Activated naive CD4-positive, alpha-beta T cell treated with Interleukin-2 at 50 U/mL for 16 hours (primary cell): ENCODE data around the gene IRX6.

Experiments
- DNase-seq: peaks from one replicate; pipeline ENCODE4 v3.0.0-alpha.2; 2020

IRX6 gene

GRCh38 chr16:55323637-55324271 lies at the start of gene IRX6:
Gene IRX6, plus strand, starts transcription at chr16:55324203. Its CDS starts 889 bp downstream, at chr16:55325092.
- DNase-seq: no peak

GRCh38 chr16:55274391-55274790 lies 49.6 kb upstream of the IRX6 start:
- no peak for DNase-seq

DNA sequence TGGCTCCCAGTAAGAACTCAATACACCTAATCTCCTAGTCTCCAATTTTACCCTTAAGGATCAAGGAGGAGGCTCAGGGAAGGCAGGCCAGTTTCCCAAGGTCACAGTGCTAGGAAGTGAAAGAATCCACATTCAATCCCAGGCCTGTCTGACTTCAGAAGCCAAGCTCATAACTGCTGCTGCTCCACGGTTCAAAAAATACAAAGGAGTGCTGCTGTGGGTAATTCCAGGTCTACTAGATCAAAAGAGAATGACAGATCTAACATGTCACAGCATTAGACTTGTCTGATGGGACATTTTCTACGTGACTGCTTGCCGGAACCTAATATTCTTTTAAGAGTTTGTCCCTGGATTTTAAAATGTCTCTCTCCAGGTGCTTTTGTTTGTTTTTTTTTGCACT lies 48.8 kb upstream of the IRX6 start:
- no peak for DNase-seq

DNA sequence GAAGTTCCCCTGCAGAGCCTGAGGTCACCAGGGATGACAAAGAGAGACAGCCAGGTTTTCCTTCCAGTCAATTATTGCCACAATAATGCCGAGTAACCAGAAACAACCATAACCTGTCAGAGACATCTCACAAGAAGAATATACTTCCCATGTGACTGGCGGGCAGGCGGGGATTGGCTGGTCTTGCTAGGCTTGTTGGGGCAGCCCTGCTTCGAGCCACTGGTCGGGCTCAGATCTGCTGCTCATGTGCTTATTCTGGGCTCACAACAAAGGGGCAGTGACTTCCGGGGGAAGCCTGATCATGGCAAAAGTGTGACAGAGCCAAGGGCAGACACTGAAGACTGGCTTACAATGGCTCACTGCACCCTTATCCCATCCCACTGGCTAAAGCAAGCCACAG lies 48.1 kb upstream of the IRX6 start:
- no peak for DNase-seq

DNA sequence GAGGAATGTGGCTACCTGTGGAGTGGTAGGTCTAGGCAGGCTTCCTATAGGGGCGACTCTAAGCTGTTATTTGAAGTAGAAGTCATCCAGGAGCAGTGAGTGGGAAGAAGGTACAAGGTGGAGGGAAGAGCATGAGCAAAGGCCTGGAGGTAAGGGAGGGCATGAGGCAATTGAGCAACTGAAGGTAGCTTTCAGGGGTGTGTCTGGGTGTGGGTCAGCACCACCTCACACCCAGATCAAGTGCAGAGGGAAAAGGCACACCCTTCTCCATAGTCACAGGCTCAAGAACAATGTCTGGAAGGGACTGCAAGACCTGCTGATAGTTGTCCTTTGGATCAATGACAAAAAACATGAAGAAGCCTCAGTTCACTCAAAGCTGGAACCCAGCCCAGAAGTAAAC lies 46.5 kb upstream of the IRX6 start:
- no peak for DNase-seq

DNA sequence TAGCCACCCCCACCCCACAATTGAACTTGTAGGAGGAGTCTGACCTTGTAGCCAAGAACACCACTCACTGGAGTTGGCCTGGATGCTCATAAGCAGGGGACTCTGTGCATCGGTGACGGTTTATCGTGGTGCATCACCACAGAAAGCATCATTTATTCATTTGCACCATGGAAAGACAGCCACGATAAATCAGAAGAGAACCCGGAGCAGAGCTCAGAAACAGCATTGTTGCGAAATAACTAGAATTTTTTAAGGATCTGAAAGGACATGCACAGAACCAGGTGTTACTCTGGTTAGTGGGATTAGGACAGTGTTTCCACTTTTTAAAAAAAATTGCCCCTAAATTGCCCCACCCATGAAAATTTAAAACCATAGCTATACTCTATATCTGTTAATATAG lies 44.4 kb upstream of the IRX6 start:
- DNase-seq: no peak

GRCh38 chr16:55280587-55280986 lies 43.4 kb upstream of the IRX6 start:
- DNase-seq: no peak

- DNase-seq: no peak
Measured at GRCh38 chr16:55282441-55282840, 41.6 kb upstream of the IRX6 start.

- DNase-seq: no peak
Measured at GRCh38 chr16:55283812-55284717, 39.9 kb upstream of the IRX6 start.

DNA sequence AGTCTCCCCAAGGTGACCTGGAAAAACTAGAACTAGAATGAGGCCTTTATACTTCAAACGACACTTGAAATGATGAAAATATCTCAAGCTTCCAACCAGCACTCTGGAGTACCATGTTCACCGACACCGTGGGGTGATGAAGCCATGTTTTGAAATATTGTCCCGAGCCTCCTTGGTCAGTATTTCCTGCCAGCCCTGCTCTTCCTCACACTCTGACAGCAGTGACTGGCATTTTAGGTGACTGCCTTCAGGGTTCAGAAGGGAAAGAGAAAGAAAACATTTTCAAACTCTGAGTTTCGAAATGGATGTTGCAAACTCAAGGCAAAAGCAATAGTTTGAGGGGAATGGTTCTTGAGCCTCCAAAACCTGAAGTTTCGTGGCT lies 39.3 kb upstream of the IRX6 start:
- DNase-seq: no peak

- DNase-seq: no peak
Measured at GRCh38 chr16:55285586-55285985, 38.4 kb upstream of the IRX6 start.

DNA sequence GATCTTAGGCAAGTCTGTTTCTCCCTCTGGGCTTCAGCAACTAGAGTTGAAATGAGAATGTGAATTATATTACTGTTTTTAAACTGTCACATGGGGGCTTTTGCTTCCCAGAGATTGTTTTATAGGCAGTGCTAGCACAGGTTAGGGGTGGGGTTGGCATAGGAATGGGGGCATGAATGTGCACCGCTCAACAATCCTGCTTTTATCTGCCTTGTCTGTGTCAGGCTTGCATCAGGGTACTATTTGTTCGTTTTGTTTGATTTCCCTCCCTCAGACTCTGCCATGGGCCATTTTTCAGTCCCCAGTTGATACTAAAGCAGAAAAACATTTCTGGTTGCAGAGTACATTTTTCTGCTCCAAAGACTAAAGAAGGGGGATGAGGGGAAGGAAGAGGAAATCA lies 34.6 kb upstream of the IRX6 start:
- DNase-seq: no peak

- no peak for DNase-seq
Measured at GRCh38 chr16:55291847-55292246, 32.2 kb upstream of the IRX6 start.

- no peak for DNase-seq
Measured at GRCh38 chr16:55292491-55292890, 31.5 kb upstream of the IRX6 start.

DNA sequence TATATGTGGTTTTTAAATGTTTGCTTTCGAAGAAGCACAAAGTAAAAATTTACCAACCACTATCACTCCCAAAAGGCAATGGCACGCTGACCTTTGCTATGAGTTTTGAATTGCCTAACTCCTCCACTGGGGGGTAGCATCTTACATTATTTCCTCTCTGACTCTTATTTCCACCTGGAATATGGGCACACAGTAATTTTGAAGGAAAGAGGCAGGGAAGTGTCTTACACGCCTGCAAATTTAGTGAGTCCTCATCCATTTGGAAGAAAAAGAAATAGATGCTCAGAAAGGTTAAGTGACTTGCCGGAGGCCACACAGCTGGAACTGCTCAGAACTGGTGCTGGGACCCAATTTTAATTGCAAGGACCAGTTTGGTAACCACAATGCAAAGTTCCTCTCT lies 29.9 kb upstream of the IRX6 start:
- DNase-seq: no peak

DNA sequence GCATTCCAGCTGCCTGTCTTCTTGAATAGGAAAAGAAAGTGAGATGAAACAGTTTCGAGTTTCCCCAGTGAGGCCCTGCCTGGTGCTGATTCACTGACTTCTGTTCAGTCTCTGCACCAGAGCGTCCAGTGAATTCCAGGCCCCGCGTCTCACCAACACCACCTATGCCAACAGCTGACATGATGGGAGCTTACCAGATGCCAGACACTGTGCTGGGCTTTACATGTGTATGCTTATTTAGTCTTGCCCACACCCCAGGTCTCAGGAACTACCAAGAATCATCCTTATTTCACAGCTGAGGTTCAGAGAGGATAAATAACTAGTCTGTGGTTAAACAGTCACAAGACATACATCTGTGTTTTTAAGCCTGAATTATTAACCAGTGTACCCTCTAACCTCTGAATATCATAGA lies 29.1 kb upstream of the IRX6 start:
- no peak for DNase-seq

DNA sequence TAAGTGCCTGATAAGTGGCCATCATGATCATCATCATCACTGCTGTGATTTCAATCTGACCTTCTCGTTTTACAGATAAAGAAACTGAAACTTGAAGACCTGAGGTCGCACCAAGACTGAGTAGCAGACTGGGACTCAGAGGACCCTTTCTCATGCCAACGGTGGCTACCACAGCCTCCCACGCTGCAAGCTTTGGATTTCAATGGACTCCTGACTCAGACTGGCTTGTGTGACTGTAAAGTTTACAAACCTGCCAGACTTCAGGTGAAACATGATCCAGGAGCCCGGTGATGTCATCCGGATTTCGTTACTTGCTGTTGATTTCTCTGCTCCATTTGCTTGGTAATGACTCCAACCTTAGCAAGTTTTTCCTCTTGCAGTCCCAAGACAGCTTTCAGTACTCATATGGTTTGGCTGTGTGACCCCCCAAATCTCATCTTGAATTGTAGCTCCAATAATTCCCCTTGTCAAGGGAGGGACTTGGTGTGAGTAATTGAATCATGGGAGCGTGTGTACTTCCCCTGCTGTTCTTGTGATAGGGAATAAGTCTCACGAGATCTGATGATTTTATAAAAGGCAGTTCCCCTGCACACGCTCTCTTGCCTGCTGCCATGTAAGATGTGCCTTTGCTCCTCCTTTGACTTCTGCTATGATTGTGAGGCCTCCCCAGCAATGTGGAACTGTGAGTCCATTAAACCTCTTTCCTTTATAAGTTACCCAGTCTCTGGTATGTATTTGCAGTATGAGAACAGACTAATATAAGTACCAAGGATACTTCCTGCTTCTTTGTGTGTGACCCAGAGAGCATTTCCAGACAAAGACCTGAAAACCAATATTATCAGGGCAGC lies 26.7 kb upstream of the IRX6 start:
- no peak for DNase-seq

DNA sequence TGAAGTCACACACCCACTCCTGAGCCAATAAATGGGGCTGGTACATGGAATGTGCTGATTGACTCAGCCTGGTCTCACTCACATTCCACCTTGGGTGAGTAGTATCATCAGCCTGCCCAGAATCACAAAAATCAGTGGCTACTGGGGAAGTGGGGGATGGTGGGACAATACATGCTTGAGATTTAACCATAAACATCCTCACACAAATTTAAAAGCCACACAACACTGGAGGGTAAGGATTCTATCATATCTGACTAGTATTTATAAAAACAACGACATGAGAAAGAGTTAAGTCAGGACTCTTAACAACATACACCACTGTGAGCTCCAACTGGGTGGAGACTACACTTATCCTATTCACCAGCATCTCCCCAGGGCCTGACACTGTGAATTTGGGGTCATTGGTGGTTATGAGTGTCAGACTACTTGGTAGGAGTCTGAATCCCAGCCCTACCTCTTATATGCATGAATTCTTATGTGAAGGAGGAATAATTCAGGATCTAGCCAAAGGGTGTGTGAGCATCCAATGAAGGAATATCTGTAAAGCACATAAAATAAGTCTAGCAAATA lies 26.0 kb upstream of the IRX6 start:
- no peak for DNase-seq

- no peak for DNase-seq
Measured at GRCh38 chr16:55301385-55302008, 22.5 kb upstream of the IRX6 start.

- no peak for DNase-seq
Measured at GRCh38 chr16:55302635-55303034, 21.4 kb upstream of the IRX6 start.

DNA sequence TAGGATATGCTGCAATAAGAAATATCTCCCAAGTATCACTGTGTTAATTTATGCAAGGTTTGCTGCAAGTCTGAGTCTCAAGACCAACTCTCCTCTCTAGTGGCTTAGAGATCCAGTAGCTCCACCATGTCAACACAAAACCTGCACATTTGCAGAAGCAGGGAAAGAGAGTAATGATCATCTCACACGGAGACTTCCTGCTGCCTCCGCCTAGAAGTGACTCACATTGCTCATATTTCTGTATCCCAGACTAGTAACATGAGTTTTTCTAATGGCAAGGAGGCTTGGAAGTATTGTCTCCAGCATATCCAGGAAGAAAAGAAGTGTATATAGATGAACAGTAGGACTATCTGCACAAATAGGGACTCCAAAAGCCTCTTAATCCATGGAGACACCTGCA lies 15.0 kb upstream of the IRX6 start:
- no peak for DNase-seq

GRCh38 chr16:55322327-55322726 lies 1.7 kb upstream of the IRX6 start:
- DNase-seq: no peak
